Neuronal stem cell (in vitro differentiated cells): ENCODE data around the gene IGFBP4.

Experiments
- DNase-seq: peaks from one replicate; pipeline ENCODE4 v3.0.0-alpha.2; 2013; ENCODE audit warnings: low spot score
- H2AFZ ChIP-seq: one replicate; pipeline ENCODE4 v1.6.1; 2013; ENCODE audit warnings: mild to moderate bottlenecking, low read length, inconsistent platforms
- H2AK5ac ChIP-seq: 2 replicates; pipeline ENCODE4 v1.6.1; 2013; ENCODE audit warnings: low read depth, mild to moderate bottlenecking, inconsistent platforms, low read length, moderate library complexity, mixed read lengths
- H2BK120ac ChIP-seq: 2 replicates; pipeline ENCODE4 v1.6.1; 2013; ENCODE audit warnings: low read depth, mild to moderate bottlenecking, inconsistent platforms, low read length, moderate library complexity, mixed read lengths
- H2BK12ac ChIP-seq: one replicate; pipeline ENCODE4 v1.6.1; 2013; ENCODE audit warnings: low read length, inconsistent platforms
- H2BK15ac ChIP-seq: 2 replicates; pipeline ENCODE4 v1.6.1; 2013; ENCODE audit warnings: mild to moderate bottlenecking, low read length, inconsistent platforms, mixed read lengths
- H2BK5ac ChIP-seq: one replicate; pipeline ENCODE4 v1.6.1; 2013; ENCODE audit warnings: inconsistent platforms, mild to moderate bottlenecking, low read length, moderate library complexity
- H3K14ac ChIP-seq: one replicate; pipeline ENCODE4 v1.6.1; 2013; ENCODE audit warnings: low read length, inconsistent platforms
- H3K18ac ChIP-seq: 2 replicates; pipeline ENCODE4 v1.6.1; 2013; ENCODE audit warnings: low read length, inconsistent platforms
- H3K23ac ChIP-seq: 2 replicates; pipeline ENCODE4 v1.6.1; 2013; ENCODE audit warnings: low read depth, mild to moderate bottlenecking, mixed read lengths, low read length, inconsistent platforms; ENCODE audit not compliant: poor library complexity
- H3K27ac ChIP-seq: replicated peaks from 3 replicates; pipeline ENCODE4 v1.5.1; 2013; ENCODE audit warnings: low read length, inconsistent platforms
- H3K27me3 ChIP-seq, 3 experiments: 2 replicates each; pipeline ENCODE4 v1.6.1; 2013; ENCODE audit warnings: low read length in 3 of 3, mild to moderate bottlenecking in 2 of 3, inconsistent platforms in 1 of 3, low read depth in 1 of 3, mixed read lengths in 1 of 3, moderate library complexity in 1 of 3; ENCODE audit not compliant: control insufficient read depth in 3 of 3, insufficient read depth in 3 of 3
- H3K36me3 ChIP-seq, 2 donors: replicated peaks in 1 of 2; 2 replicates each; pipeline ENCODE4 v1.6.1; 2013; ENCODE audit warnings: low read length in 2 of 2; ENCODE audit not compliant: control insufficient read depth in 2 of 2, insufficient read depth in 2 of 2
- H3K4ac ChIP-seq: 2 replicates; pipeline ENCODE4 v1.6.1; 2013; ENCODE audit warnings: inconsistent platforms, mild to moderate bottlenecking, low read length, moderate library complexity
- H3K4me1 ChIP-seq, 2 donors: 1 replicate in 1 of 2; 2 replicates in 1 of 2; pipeline ENCODE4 v1.6.1; 2013; ENCODE audit warnings: low read length in 2 of 2, low read depth in 1 of 2; ENCODE audit not compliant: control insufficient read depth in 2 of 2, insufficient read depth in 1 of 2
- H3K4me2 ChIP-seq: one replicate; pipeline ENCODE4 v1.6.1; 2013; ENCODE audit warnings: mild to moderate bottlenecking, low read length, inconsistent platforms; ENCODE audit not compliant: insufficient read depth, poor library complexity, severe bottlenecking
- H3K4me3 ChIP-seq, 2 donors: 2 replicates each; pipeline ENCODE4 v1.5.1; 2013; ENCODE audit warnings: low read length in 2 of 2, mild to moderate bottlenecking in 2 of 2, inconsistent platforms in 1 of 2, moderate library complexity in 1 of 2
- H3K79me1 ChIP-seq: one replicate; pipeline ENCODE4 v1.6.1; 2013; ENCODE audit warnings: low read depth, mild to moderate bottlenecking, inconsistent platforms, low read length, moderate library complexity
- H3K9ac ChIP-seq: one replicate; pipeline ENCODE4 v1.6.1; 2013; ENCODE audit warnings: mild to moderate bottlenecking, low read depth, low read length, inconsistent platforms; ENCODE audit not compliant: poor library complexity
- H3K9me3 ChIP-seq, 2 donors: replicated peaks in 1 of 2; 2 replicates each; pipeline versions ENCODE3 to v1.6.1; 2013; ENCODE audit warnings: low read length in 2 of 2, mild to moderate bottlenecking in 2 of 2, inconsistent platforms in 1 of 2, low read depth in 1 of 2, mixed read lengths in 1 of 2, moderate library complexity in 1 of 2; ENCODE audit not compliant: control insufficient read depth in 2 of 2, insufficient read depth in 1 of 2
- H4K8ac ChIP-seq: one replicate; pipeline ENCODE4 v1.6.1; 2013; ENCODE audit warnings: low read depth, mild to moderate bottlenecking, inconsistent platforms, low read length, moderate library complexity
- H4K91ac ChIP-seq: one replicate; pipeline ENCODE4 v1.6.1; 2013; ENCODE audit warnings: low read length, low read depth, mild to moderate bottlenecking, inconsistent platforms; ENCODE audit not compliant: poor library complexity
- WGBS, 2 donors: extraction: QIAGEN DNeasy Blood & Tissue Kit; methylation state at CpG; one replicate each; pipeline ENCODE4 v1.1.7; 2013; ENCODE audit warnings: missing lambda C conversion rate in 2 of 2, mixed read lengths in 1 of 2; ENCODE audit not compliant: insufficient read length in 2 of 2, insufficient replicate concordance in 1 of 2; ENCODE audit errors: extremely low coverage in 2 of 2; 5-methylcytosine and 5-hydroxymethylcytosine counted together

Gene IGFBP4

DNA sequence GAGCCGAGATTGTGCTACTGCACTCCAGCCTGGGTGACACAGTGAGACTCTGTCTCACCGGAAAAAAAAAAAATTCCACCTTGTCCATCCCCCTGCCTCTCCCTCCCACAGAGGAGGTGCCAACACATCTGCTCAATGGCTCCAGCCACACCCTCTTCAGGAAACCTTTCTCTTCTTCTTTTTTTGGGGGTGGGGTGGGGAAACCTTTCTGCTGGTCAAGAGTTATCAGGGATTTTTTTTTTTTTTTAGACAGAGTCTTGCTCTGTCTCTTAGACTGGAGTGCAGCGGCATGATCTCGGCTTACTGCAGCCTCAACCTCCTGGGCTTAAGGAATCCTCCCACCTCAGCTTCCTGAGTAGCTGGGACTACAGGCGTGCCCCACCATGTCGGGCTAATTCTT lies 39.5 kb downstream of the IGFBP4 start:
- H3K9ac ChIP-seq, result no peak overlapping the region
- H4K8ac ChIP-seq, result no peak overlapping the region
- no peak overlapping the region for H3K18ac ChIP-seq
- H3K4me1 ChIP-seq, result peaks cover 10 to 11% of the 10 kb centered on the region in 2 donors
- no peak overlapping the region for H3K4me3 ChIP-seq
- H4K91ac ChIP-seq, result no peak overlapping the region
- no peak for DNase-seq
- no peak overlapping the region for H2BK12ac ChIP-seq
- no peak overlapping the region for H3K14ac ChIP-seq
- no peaks in the 10 kb centered on the region for H3K79me1 ChIP-seq
- no peaks in the 10 kb centered on the region for H3K36me3 ChIP-seq
- H3K27me3 ChIP-seq, result peaks cover 0 to 31% (median 0%) of the 10 kb centered on the region in 3 experiments
- no peaks in the 10 kb centered on the region for H3K9me3 ChIP-seq
- no CpG with 5 or more reads among the region's 6 CpGs for WGBS, 2 donors
- H2AK5ac ChIP-seq, result no peak overlapping the region
- no peak overlapping the region for H3K4ac ChIP-seq
- H3K4me2 ChIP-seq, result no peak overlapping the region
- H3K23ac ChIP-seq, result no peak overlapping the region
- H2AFZ ChIP-seq, result no peak overlapping the region
- no peak overlapping the region for H2BK5ac ChIP-seq
- H2BK15ac ChIP-seq, result no peak overlapping the region
- H3K27ac ChIP-seq, result no peak overlapping the region
- H2BK120ac ChIP-seq, result no peak overlapping the region

DNA sequence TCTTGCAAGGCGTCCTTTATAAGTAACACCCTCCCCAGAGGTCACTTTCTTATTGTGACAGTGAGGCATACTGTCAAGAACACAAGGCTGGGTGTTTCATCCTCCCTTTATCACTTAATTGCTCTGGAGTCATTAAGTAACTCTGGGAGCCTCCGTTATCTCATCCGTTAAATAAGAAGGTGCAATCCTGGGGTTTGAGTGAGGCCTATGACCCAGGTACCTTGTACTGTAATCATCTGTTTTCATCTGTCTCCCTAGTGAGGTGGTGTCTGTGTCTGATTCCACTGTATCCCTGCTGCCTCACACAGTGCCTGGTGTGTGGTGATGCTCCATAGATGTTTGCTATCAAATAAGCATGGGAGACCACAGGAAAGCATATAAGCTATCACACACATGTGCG lies 40.4 kb downstream of the IGFBP4 start:
- no peak overlapping the region for H2AK5ac ChIP-seq
- no peaks in the 10 kb centered on the region for H3K36me3 ChIP-seq
- H3K27me3 ChIP-seq, result peaks cover 0 to 35% (median 0%) of the 10 kb centered on the region in 3 experiments
- H3K27ac ChIP-seq, result no peak overlapping the region
- no peak overlapping the region for H4K91ac ChIP-seq
- no peak overlapping the region for H2AFZ ChIP-seq
- peak overlapping the region; percentile 46 for H3K18ac ChIP-seq
- H2BK12ac ChIP-seq, result no peak overlapping the region
- no peak overlapping the region for H3K9ac ChIP-seq
- H3K4ac ChIP-seq, result no peak overlapping the region
- H3K14ac ChIP-seq, result no peak overlapping the region
- no peak overlapping the region for H3K4me3 ChIP-seq
- H3K4me1 ChIP-seq, result peaks cover 10 to 11% of the 10 kb centered on the region in 2 donors
- no peak overlapping the region for H3K4me2 ChIP-seq
- no peak overlapping the region for H3K23ac ChIP-seq
- no peak overlapping the region for H4K8ac ChIP-seq
- H3K9me3 ChIP-seq, result no peaks in the 10 kb centered on the region
- WGBS, 2 donors, result no CpG with 5 or more reads among the region's 4 CpGs
- no peak overlapping the region for H2BK5ac ChIP-seq
- no peak for DNase-seq
- H3K79me1 ChIP-seq, result no peaks in the 10 kb centered on the region
- no peak overlapping the region for H2BK15ac ChIP-seq
- H2BK120ac ChIP-seq, result no peak overlapping the region

DNA sequence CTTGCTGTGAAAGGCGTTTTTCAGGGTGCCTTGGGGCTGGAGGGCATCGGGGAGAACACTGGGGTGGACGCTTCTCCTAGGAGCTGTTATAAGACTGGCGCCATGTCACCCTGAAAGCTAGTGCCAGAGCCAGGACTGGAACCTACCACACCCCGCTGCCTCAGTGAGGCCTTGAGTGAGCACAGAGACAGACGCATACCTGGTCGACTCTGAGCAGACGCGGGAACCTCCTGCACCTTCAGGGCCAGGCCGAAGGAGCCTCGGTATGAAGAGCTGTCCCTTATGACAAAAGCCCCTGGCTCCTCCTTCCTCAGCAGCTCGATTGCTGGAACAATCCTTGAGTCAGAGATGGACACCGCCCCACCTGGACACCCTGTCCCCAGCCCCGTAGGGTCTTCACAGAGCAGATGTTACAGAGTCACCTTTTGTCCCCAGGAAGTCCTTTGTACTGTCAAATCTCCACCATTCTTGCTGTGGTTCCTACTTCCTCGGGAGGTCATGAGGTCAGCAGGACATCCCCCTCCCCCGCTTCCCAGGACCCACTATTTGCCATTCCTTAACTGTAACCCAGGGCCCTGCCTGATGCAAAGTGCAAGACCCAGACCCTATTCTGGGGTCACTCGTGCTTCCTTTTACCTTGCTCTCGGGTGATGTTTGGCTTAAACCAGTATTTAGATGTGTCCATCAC lies 41.2 kb downstream of the IGFBP4 start:
- Histone ChIP-seq H3K4me3 (no peak overlapping the region), H4K91ac (no peak overlapping the region), H2BK120ac (no peak overlapping the region), H2AK5ac (no peak overlapping the region), H3K79me1 (no peaks in the 10 kb centered on the region), H2BK15ac (no peak overlapping the region), H3K36me3 (no peaks in the 10 kb centered on the region), H2BK5ac (no peak overlapping the region), H3K4me2 (no peak overlapping the region), H3K4me1 (peaks cover 10 to 11% of the 10 kb centered on the region in 2 donors), H3K27ac (no peak overlapping the region), H3K27me3 (peaks cover 0 to 40% (median 0%) of the 10 kb centered on the region in 3 experiments), H3K4ac (no peak overlapping the region), H3K18ac (peak overlapping the region; percentile 54), H3K9me3 (no peaks in the 10 kb centered on the region), H2AFZ (no peak overlapping the region), H3K14ac (no peak overlapping the region), H3K23ac (no peak overlapping the region), H3K9ac (no peak overlapping the region), H2BK12ac (no peak overlapping the region), H4K8ac (no peak overlapping the region)
- no CpG with 5 or more reads among the region's 18 CpGs for WGBS, 2 donors
- no peak for DNase-seq

DNA sequence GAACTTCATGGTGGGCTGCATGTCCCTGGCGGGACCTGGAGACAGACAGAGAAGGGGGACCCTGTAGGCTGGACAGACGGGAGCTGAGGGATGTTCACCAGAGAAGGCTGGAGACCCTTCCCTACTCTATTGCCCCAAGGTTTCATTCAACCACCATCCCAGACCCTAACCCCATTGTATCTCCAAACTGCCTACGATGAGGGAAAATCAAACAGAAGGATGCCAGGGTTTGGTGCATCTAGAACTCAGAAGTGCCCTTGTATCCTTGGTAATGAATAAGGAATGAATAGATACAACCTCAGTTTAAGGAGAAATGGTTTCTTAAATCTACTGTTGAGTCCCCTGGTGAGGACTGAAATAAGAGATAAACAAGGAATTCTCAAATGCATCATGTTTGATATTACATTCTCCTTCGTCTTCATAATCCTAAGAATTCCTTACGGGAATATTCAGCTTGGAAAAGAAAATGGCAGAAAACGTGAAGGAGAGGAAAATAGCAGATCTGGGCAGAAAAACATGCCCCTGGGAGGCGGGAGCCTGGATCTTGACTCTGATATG lies 41.8 kb downstream of the IGFBP4 start:
- no peak overlapping the region for H4K8ac ChIP-seq
- no peak for DNase-seq
- WGBS, 2 donors, result no CpG with 5 or more reads among the region's 7 CpGs
- H3K4ac ChIP-seq, result no peak overlapping the region
- no peak overlapping the region for H3K4me2 ChIP-seq
- H3K27ac ChIP-seq, result no peak overlapping the region
- H4K91ac ChIP-seq, result no peak overlapping the region
- H3K18ac ChIP-seq, result no peak overlapping the region
- H2AK5ac ChIP-seq, result no peak overlapping the region
- H3K79me1 ChIP-seq, result no peaks in the 10 kb centered on the region
- no peak overlapping the region for H3K9ac ChIP-seq
- H3K9me3 ChIP-seq, result no peaks in the 10 kb centered on the region
- no peak overlapping the region for H2AFZ ChIP-seq
- no peak overlapping the region for H2BK5ac ChIP-seq
- H3K23ac ChIP-seq, result no peak overlapping the region
- peaks cover 11 to 13% of the 10 kb centered on the region in 2 donors for H3K4me1 ChIP-seq
- H3K14ac ChIP-seq, result no peak overlapping the region
- H3K36me3 ChIP-seq, result no peaks in the 10 kb centered on the region
- no peak overlapping the region for H2BK15ac ChIP-seq
- H3K27me3 ChIP-seq, result peaks cover 0 to 40% (median 0%) of the 10 kb centered on the region in 3 experiments
- H2BK12ac ChIP-seq, result no peak overlapping the region
- no peak overlapping the region for H3K4me3 ChIP-seq
- no peak overlapping the region for H2BK120ac ChIP-seq
